BJ (cell line): ENCODE data around the gene RAPGEF1. TPM values are rescaled to one million over a fixed set of nuclear protein-coding genes. Genes with fewer than 3 reads are reported as not detected.

Experiments
- CTCF ChIA-PET: fragments of 350-600 bp; formaldehyde crosslinking; extraction: SDS; loops from one replicate; lab custom pipeline; 2021; ENCODE audit warnings: antibody characterized with exemption, inconsistent platforms; lab: Yijun Ruan, JAX
- POLR2A ChIA-PET: fragments of 300-600 bp; sonication (Branson Sonifier 250); formaldehyde crosslinking; extraction: SDS; loops from one replicate; lab custom pipeline; 2021; ENCODE audit warnings: antibody characterized with exemption; lab: Charles Lee
- DNase-seq: peaks from one replicate; pipeline ENCODE4 v3.0.0-alpha.2; 2011; ENCODE audit warnings: low read depth
- H3K27me3 ChIP-seq: 2 replicates; pipeline ENCODE4 v1.6.0; 2011; ENCODE audit warnings: low read length; ENCODE audit not compliant: control insufficient read depth, insufficient read depth
- H3K36me3 ChIP-seq: 2 replicates; pipeline ENCODE4 v1.5.1; 2011; ENCODE audit warnings: low read length; ENCODE audit not compliant: control insufficient read depth, insufficient read depth
- H3K4me3 ChIP-seq: 2 replicates; pipeline ENCODE4 v1.5.1; 2011; ENCODE audit warnings: low read depth, mild to moderate bottlenecking, control low read depth, low read length
- CTCF ChIP-seq: IDR thresholded peaks from 2 replicates; pipeline ENCODE4 v1.5.1; 2011; ENCODE audit warnings: low read depth, mild to moderate bottlenecking, control low read depth, inconsistent platforms, low read length, moderate library complexity; ENCODE audit not compliant: insufficient read depth
- polyA plus RNA-seq: library from polyadenylated mRNA; depleted of rRNA; stranded (reverse); fragments of >200 nt; gene quantifications from 2 replicates; pipeline ENCODE4 v1.2.3, GENCODE V29; 2011

RAPGEF1 gene
- polyA plus RNA-seq, 1 experiment: 31.6 TPM

GRCh38 chr9:131606896-131607567 lies 132.8 kb downstream of the RAPGEF1 start:
- TF ChIP-seq CTCF: no peak
- Histone ChIP-seq H3K4me3 (no peak overlapping the region), H3K27me3 (no peaks in the 10 kb centered on the region), H3K36me3 (peaks cover 10% of the 10 kb centered on the region)
- DNase-seq: no peak
- ChIA-PET CTCF (interaction anchor here (1.0 to 4.0 kb wide), 3 partner anchors 15 to 133 kb away, joined by 3 to 27 read pairs (median 14); partner anchors contain the start of gene RAPGEF1), POLR2A (no interaction called here)

- no peaks in the 10 kb centered on the region for H3K27me3 ChIP-seq
- H3K4me3 ChIP-seq: no peak overlapping the region
- POLR2A ChIA-PET: no interaction called here
- TF ChIP-seq CTCF: no peak
- no peak for DNase-seq
- peaks cover 15% of the 10 kb centered on the region for H3K36me3 ChIP-seq
- CTCF ChIA-PET: interaction anchor here (2.7 to 6.1 kb wide), 2 partner anchors 14 to 134 kb away, joined by 14 to 35 read pairs; partner anchors contain the start of gene RAPGEF1
Observed at GRCh38 chr9:131605770-131606590, 133.9 kb downstream of the RAPGEF1 start.

GRCh38 chr9:131603711-131604439 lies 136.0 kb downstream of the RAPGEF1 start:
- no peak for DNase-seq
- TF ChIP-seq CTCF: no peak
- POLR2A ChIA-PET: no interaction called here
- Histone ChIP-seq H3K27me3 (no peaks in the 10 kb centered on the region), H3K36me3 (peaks cover 19% of the 10 kb centered on the region), H3K4me3 (no peak overlapping the region)
- CTCF ChIA-PET: interaction anchor here (2.7 to 6.1 kb wide), 2 partner anchors 11 to 136 kb away, joined by 14 to 35 read pairs; partner anchors contain the start of gene RAPGEF1

GRCh38 chr9:131603199-131603598 lies 136.7 kb downstream of the RAPGEF1 start:
- Histone ChIP-seq H3K4me3 (no peak overlapping the region), H3K36me3 (peaks cover 20% of the 10 kb centered on the region), H3K27me3 (no peaks in the 10 kb centered on the region)
- CTCF ChIA-PET: interaction anchor here (1.1 to 6.1 kb wide), 2 partner anchors 11 to 136 kb away, joined by 3 to 35 read pairs; no protein-coding TSS in a partner anchor
- POLR2A ChIA-PET: no interaction called here
- DNase-seq: no peak
- TF ChIP-seq CTCF: no peak
